CD4-positive, alpha-beta T cell (primary cell): Measurements from ENCODE around the gene EPC2. TPM values are rescaled to one million over a fixed set of nuclear protein-coding genes. Genes with fewer than 3 reads are reported as not detected.

Source experiments
- ATAC-seq: fragments of 200-7000 bp; cut with Tn5 transposase; one replicate; pipeline ENCODE4 v1.10.0; 2022; ENCODE audit warnings: mild to moderate bottlenecking; ENCODE audit not compliant: poor library complexity
- CTCF ChIA-PET: fragments of 350-600 bp; sonication (Branson Sonifier 250); formaldehyde crosslinking; loops from one replicate; lab custom pipeline; 2021; ENCODE audit warnings: antibody characterized with exemption, inconsistent platforms; lab: Charles Lee
- POLR2A ChIA-PET: fragments of 350-600 bp; sonication (Branson Sonifier 250); formaldehyde crosslinking; loops from one replicate; lab custom pipeline; 2021; ENCODE audit warnings: antibody characterized with exemption, inconsistent platforms; lab: Charles Lee
- DNase-seq, 14 experiments: peaks; one replicate each; pipeline ENCODE4 v3.0.0-alpha.2; 2013 to 2020; ENCODE audit warnings: mixed read lengths in 2 of 14
- H3K27ac ChIP-seq, 2 donors: one replicate each; pipeline versions ENCODE4 v1.5.1 to v1.7.0; 2013; ENCODE audit warnings: low read length in 2 of 2, low read depth in 1 of 2, mild to moderate bottlenecking in 1 of 2
- H3K27me3 ChIP-seq, 2 experiments: 1 replicate in 1 of 2; 2 replicates in 1 of 2; pipeline versions ENCODE4 v1.6.1 to v1.7.0; 2013; ENCODE audit warnings: low read length in 2 of 2, control low read depth in 1 of 2, mild to moderate bottlenecking in 1 of 2, moderate library complexity in 1 of 2; ENCODE audit not compliant: insufficient read depth in 2 of 2, control insufficient read depth in 1 of 2
- H3K36me3 ChIP-seq: one replicate; pipeline ENCODE4 v1.6.1; 2013; ENCODE audit warnings: low read length, control low read depth; ENCODE audit not compliant: insufficient read depth
- H3K4me1 ChIP-seq: one replicate; pipeline ENCODE4 v1.6.1; 2013; ENCODE audit warnings: low read length, control low read depth; ENCODE audit not compliant: insufficient read depth
- H3K4me3 ChIP-seq: one replicate; pipeline ENCODE4 v1.5.1; 2013; ENCODE audit warnings: mild to moderate bottlenecking, low read length, moderate library complexity
- H3K9me3 ChIP-seq, 2 experiments: 1 replicate in 1 of 2; 2 replicates in 1 of 2; pipeline versions ENCODE4 v1.6.1 to v1.7.0; 2013; ENCODE audit warnings: low read length in 2 of 2, mild to moderate bottlenecking in 2 of 2, control low read depth in 1 of 2, moderate library complexity in 1 of 2; ENCODE audit not compliant: control insufficient read depth in 1 of 2, insufficient read depth in 1 of 2
- H3K27ac Mint-ChIP-seq: one replicate; pipeline ENCODE4 v1.8.0; 2020; ENCODE audit warnings: mixed read lengths
- H3K27me3 Mint-ChIP-seq: one replicate; pipeline ENCODE4 v1.8.0; 2021; ENCODE audit warnings: mixed read lengths
- H3K36me3 Mint-ChIP-seq: one replicate; pipeline ENCODE4 v1.8.0; 2021; ENCODE audit warnings: low read depth, mixed read lengths
- H3K4me1 Mint-ChIP-seq: one replicate; pipeline ENCODE4 v1.8.0; 2021; ENCODE audit warnings: low read depth, mixed read lengths
- H3K4me3 Mint-ChIP-seq: one replicate; pipeline ENCODE4 v1.8.0; 2020; ENCODE audit warnings: mild to moderate bottlenecking, mixed read lengths
- H3K9me3 Mint-ChIP-seq: one replicate; pipeline ENCODE4 v1.8.0; 2020; ENCODE audit warnings: mixed read lengths
- intact Hi-C, 2 experiments: fragments of 100-400 bp; cut with DNase I in 1 of 2; cut with micrococcal nuclease in 1 of 2; formaldehyde crosslinking; loops; one replicate each; pipeline versions ENCODE4 v1.15.1 to v1.9.0; 2023 to 2025; cut with DNase I, micrococcal nuclease
- total RNA-seq, 174 experiments: library from RNA in 2 of 174; stranded (reverse) in 2 of 174; gene quantifications; one replicate each; pipeline ENCODE4 v1.2.3 and lab custom pipeline; 2021 to 2026
- TF ChIP-seq, protein P1 (sequence below): fragments of 200-600 bp; IDR thresholded peaks from one replicate; pipeline ENCODE4 v1.8.0; 2022; ENCODE audit warnings: antibody characterized with exemption, mild to moderate bottlenecking

EPC2 gene
- total RNA-seq, 2 experiments from 2014 or later, result 79.6 to 85.5 TPM

DNA sequence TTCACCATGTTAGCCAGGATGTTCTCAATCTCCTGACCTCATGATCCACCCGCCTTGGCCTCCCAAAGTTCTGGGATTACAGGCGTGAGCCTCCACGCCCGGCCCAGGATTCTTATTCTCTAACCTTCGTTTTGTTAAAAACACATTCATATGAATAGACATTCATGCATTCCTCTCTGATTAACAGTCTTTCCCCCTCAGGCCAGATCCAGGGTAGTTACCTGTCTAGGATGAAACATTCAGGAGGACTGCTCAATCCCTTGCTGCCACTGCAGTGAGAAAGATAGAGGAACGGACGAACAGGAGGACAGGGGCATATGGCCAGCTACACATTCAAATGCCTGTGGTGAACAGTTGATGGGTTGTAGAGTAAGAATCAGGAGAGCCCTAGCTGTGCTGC, 39.6 kb upstream of the EPC2 start:
- Mint-ChIP-seq H3K4me3 (no peak overlapping the region), H3K9me3 (peaks cover 6% of the 10 kb centered on the region), H3K27ac (no peak overlapping the region), H3K36me3 (no peaks in the 10 kb centered on the region), H3K27me3 (no peaks in the 10 kb centered on the region), H3K4me1 (no peaks in the 10 kb centered on the region)
- no peaks in the 10 kb centered on the region for H3K27me3 ChIP-seq
- H3K27ac ChIP-seq, result no peak overlapping the region
- H3K9me3 ChIP-seq, result peaks cover 9 to 12% of the 10 kb centered on the region in 2 experiments
- no peaks in the 10 kb centered on the region for H3K4me1 ChIP-seq
- intact Hi-C loops, result no loop called here
- ChIA-PET POLR2A (no interaction called here), CTCF (interaction anchor here (0.6 kb wide), 1 partner anchor 135 kb away, joined by 3 read pairs; no protein-coding TSS in a partner anchor)
- H3K4me3 ChIP-seq, result no peak overlapping the region
- no peaks in the 10 kb centered on the region for H3K36me3 ChIP-seq
- ATAC-seq, result no peak
- TF ChIP-seq, protein P1, sequence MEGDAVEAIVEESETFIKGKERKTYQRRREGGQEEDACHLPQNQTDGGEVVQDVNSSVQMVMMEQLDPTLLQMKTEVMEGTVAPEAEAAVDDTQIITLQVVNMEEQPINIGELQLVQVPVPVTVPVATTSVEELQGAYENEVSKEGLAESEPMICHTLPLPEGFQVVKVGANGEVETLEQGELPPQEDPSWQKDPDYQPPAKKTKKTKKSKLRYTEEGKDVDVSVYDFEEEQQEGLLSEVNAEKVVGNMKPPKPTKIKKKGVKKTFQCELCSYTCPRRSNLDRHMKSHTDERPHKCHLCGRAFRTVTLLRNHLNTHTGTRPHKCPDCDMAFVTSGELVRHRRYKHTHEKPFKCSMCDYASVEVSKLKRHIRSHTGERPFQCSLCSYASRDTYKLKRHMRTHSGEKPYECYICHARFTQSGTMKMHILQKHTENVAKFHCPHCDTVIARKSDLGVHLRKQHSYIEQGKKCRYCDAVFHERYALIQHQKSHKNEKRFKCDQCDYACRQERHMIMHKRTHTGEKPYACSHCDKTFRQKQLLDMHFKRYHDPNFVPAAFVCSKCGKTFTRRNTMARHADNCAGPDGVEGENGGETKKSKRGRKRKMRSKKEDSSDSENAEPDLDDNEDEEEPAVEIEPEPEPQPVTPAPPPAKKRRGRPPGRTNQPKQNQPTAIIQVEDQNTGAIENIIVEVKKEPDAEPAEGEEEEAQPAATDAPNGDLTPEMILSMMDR, result no peak
- DNase-seq, result no peak

DNA sequence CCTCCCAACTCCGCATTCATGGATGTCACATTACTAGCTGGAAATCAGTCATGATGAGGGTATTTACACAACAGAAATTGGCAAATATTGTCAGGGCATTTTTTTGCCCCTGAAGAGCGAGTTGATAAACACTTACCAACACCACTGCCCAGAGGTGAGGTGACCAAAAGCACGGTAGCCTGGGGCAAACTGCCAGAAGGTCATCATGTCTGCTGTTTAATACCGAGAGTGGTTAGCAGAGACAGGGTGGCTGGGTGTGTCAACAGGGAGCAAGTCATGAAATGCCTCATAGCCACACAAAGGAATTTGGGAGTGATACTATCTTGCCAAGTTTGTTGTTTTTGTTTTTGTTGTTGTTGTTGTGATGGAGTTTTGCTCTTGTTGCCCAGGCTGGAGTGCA, 37.0 kb upstream of the EPC2 start:
- POLR2A ChIA-PET, result interaction anchor here (1.0 kb wide), 1 partner anchor 83 kb away, joined by 3 read pairs; no protein-coding TSS in a partner anchor
- no peaks in the 10 kb centered on the region for H3K4me1 ChIP-seq
- no peak for ATAC-seq

DNA sequence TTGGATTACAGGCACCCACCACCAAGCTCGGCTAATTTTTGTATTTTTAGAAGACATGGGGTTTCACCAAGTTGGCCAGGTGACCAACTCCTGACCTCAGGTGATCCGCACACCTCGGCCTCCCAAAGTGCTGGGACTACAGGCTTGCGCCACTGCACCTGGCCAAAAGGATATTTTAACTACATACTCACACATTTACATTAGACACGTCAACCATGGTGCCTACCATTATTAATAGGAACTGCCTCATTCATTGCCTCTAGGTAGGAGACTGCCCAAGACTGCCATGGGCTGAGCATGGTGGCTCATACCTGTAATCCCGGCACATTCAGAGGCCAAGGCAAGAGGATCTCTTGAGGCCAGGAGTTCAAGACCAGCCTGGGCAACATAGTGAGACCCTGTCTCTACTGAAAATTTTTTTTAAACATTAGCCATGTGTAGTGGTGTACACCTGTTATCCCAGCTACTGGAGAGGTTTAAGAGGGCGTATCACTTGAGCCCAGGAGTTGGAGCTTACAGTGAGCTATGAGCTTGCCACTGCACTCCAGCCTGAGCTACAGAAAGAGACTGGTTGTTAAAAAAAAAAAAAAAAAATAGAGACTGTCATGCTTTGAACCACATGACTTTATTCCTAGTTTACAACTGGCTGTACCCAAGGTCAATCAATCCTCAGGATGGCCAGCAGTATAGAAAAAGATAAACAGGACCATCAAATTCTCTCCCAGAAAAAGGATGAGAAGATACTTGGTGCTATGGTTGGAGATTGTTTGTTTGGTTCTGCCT, 31.1 kb upstream of the EPC2 start:
- no peak for ATAC-seq
- H3K27ac ChIP-seq, result no peak overlapping the region
- Mint-ChIP-seq H3K4me3 (no peak overlapping the region), H3K4me1 (no peaks in the 10 kb centered on the region), H3K36me3 (no peaks in the 10 kb centered on the region), H3K27ac (no peak overlapping the region), H3K9me3 (no peaks in the 10 kb centered on the region), H3K27me3 (no peaks in the 10 kb centered on the region)
- no peaks in the 10 kb centered on the region for H3K36me3 ChIP-seq
- H3K27me3 ChIP-seq, result no peaks in the 10 kb centered on the region
- H3K9me3 ChIP-seq, result no peaks in the 10 kb centered on the region
- no peaks in the 10 kb centered on the region for H3K4me1 ChIP-seq
- H3K4me3 ChIP-seq, result no peak overlapping the region
- POLR2A ChIA-PET, result no interaction called here
- intact Hi-C loops, result no loop called here
- TF ChIP-seq, protein P1, result no peak
- CTCF ChIA-PET, result no interaction called here
- no peak for DNase-seq

More for the DNA sequence above, 37.0 kb upstream of the EPC2 start:
- Histone ChIP-seq H3K4me3 (no peak overlapping the region), H3K27ac (no peak overlapping the region), H3K27me3 (no peaks in the 10 kb centered on the region), H3K9me3 (peaks cover 9 to 12% of the 10 kb centered on the region in 2 experiments), H3K36me3 (no peaks in the 10 kb centered on the region)
- CTCF ChIA-PET, result no interaction called here
- no peak for DNase-seq
- TF ChIP-seq, protein P1, result no peak
- intact Hi-C loops, result no loop called here
- Mint-ChIP-seq H3K27me3 (no peaks in the 10 kb centered on the region), H3K27ac (no peak overlapping the region), H3K4me3 (no peak overlapping the region), H3K36me3 (no peaks in the 10 kb centered on the region), H3K4me1 (no peaks in the 10 kb centered on the region), H3K9me3 (peaks cover 6% of the 10 kb centered on the region)
